HG02884 (cell line): ENCODE measurements around the gene ABHD12.
"Not testable (repeated sequence)": the region's sequence is repeated elsewhere in the genome, so short reads cannot be mapped to it uniquely, and the experiment has no call there.

Experiments
- ATAC-seq: cut with Tn5 transposase; IDR thresholded peaks from one replicate; pipeline ENCODE4 v1.9.1; 2021; ENCODE audit warnings: mild to moderate bottlenecking, moderate library complexity; ENCODE audit not compliant: unreplicated experiment

The ABHD12 gene

DNA sequence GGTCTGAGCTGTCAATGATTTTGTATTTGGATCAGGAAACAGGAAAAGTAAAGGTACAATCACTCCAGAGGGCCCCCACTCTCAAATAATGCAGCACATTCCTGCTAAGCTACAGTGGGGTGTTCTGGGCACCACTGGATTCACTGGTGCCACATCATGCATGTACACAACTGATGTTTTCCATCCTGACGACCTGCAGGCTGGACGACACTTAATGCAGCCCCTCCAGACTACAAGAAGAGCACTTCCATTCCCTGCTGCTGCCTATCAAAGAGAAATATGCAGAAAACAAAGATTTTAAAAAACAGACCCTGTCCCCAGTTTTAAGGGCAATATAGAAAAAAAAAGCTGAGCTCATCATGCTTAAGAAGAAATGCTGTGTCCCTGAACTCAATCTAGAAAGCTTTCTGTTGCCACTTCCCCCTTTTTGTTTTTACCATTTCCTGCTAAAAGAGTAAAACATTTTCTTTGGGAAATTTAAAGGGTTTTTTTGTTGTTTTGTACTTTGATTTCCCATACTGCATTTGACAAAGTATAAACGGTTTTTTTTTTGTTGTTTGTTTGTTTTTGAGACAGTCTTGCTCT is 35.5 kb downstream of the ABHD12 start:
- no peak for ATAC-seq

DNA sequence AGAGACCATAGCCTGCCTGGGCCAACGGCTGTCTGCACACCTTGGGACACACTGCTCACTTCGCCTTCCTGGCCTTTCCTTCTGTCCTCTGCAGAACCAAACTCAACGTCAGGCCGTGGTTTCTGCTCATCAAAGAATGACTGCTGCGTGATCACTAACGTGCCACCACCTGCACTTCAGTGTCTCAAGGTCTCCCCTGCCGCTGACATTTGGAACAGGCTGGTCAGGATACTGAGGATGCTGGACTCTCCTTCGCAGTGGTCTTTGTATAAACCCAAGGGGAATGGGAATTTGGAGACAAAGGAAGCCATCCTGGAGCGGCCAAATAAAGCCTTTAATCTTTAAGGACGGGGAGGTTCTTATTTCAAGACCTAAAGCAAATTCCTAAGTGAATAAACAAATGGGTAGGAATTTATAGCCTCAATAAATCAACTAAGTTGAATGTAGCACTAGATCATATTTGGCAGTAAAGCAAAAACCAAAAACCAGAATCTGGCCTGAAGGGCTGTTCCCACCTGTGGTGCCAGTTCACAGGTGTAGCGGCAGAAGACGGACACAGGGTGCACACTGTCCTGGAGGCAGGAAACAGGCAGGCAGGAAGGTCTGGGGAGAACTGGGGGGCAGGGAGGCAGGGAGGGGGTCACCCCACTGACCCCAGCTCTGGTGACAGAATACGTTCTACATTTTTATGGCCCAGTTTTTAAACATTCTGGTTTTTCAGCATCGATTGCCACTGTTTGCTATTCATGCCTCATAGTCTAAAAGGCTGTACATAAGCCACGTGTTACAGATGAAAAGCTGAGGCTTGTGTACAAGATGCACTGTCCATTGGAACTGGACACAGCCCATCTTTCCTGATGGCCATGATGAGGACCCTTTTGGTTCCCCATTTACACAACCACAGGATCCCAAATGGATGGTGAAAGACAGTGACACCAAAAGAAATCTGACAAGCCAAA is 36.6 kb downstream of the ABHD12 start:
- ATAC-seq: no peak

DNA sequence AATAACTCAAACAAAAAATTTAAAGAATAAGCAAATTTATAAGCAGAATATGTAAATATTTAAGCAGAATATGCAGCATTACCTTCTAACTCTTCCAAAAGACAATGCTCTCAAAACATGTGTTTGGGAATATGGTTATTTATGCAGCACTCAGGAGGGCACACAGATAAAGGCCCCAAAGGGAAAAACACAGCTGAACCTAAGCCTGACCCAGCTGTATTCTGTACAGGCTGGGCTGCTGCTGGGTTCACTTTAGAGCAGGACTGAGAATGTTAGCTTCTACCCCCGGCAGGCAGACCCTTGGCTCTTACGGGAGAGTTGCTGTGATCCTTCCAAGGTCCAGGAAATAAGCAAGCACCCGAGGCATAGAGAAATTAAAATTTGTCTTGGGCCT is 37.3 kb downstream of the ABHD12 start:
- ATAC-seq: no peak

DNA sequence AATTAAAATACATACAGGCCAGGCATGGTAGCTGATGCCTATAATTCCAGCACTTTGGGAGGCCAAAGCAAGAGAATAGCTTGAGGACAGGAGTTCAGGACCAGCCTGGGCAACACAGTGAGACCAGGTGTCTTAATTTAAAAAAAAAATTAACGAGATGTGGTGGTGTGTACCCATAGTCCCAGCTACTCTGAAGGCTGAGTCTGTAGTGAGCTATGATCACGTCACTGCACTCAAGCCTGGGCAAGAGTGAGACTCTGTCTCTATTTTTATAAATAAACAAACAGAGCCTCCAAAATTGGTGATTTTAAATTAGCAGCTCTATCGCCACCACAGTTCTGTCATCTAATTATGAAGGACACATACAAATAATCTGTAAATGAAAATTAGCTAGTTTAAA is 37.9 kb downstream of the ABHD12 start:
- ATAC-seq: no peak

DNA sequence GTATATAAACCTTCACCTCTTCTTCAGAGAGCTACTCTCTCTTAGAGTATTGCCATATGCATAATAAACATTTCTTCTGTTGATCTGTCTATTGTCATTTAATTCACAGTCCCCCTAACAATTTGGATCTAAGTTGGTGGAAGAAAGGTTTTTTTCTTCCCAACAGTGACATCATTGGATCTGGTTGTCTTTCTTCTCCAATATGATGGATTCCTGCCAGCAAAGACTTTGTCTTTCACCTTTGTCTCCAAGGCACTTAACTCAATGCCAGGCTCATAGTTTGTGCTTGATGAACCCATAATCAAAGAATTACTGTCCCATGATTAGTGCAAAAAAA is 39.6 kb downstream of the ABHD12 start:
- ATAC-seq: no peak

DNA sequence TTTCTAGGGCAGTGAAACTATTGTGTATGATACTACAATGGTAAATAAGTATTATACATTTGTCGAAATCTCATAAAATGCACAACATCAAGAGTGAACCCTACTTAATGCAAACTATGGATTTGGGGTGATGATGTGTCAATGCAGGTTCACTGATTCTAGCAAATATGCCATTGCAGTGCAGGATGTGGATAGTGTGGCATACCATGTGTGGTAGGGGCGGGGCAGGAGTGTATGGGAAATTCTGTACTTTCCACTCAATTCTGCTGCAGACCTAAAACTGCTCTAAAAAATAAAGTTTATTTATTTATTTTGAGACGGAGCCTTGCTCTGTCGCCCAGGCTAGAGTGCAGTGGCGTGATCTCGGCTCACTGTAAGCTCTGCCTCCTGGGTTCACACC is 44.3 kb downstream of the ABHD12 start:
- ATAC-seq: no peak

DNA sequence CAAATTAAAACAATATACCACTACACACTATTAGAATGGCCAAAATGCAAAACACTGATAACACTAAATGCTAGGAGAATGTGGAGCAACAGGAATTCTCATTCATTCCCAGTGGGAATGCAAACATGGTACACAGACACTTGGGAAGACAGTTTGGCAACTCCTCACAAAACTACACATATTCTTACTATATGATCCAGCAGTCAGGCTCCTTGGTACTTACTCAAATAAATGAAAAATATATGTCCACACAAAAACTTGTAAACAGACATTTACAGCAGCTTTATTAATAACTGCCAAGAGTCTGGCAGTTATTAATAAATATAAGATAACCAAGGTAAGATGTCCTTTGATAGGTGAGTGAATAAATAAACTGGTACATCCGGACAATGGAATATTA is 44.9 kb downstream of the ABHD12 start:
- ATAC-seq: no peak

DNA sequence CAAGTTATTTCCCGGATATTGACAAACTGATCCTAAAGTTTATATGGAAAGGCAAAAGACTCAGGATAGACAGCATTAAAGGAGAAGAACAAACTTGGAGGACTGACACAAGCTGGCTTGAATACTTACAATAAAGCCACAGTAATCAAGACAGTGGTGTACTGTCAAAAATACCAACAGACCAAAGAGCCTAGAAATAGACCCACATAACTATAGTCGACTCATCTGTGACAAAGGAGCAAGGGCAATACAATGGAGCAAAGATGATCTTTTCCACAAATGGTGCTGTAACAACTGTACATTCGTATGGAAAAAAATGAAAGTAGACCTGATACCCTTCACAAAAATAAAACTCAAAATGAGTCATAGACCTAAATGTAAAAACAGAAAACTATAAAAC is 46.0 kb downstream of the ABHD12 start:
- no peak for ATAC-seq

DNA sequence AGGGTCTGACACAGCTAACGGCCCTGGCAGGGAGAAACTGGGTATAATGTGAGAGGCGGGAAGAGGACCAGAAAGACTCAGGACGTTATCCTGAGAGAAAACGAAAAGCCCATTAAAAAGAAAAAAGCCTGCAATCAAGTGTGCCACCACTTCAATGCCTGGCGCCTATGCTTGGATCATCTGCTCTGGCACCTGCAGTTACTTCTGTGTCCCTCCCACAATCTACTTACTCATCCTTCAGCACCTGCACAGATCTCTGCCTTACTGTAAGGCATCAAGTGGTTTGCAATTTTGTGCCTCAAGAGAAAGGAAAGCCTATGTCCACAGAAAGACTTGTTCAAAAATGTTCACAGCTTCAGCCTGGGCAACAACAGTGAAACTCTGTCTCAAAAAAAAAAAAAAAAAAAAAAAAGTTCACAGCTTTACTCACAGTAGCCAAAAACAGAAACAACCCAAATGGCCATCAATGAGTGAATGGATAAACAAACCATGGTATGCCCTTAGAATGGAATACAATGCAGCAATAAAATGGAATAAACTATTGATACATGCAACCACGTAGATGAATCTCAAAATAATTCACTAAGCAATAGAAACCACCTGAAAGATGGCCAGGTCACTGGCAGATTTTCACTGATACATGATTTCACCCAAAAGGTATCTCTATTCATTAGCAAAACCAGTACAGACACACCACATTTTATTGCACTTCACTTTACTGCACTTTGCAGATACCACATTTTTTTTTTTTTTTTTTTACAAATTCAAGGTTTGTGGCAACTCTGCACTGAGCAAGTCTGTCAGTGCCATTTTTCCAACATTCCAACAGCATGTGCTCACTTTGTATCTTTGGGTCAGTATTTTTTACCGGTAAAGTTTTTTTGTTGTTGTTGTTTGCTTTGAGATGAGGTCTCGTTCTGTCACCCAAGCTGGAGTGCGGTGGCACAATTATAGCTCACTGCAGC is 48.6 kb downstream of the ABHD12 start:
- ATAC-seq: no peak

DNA sequence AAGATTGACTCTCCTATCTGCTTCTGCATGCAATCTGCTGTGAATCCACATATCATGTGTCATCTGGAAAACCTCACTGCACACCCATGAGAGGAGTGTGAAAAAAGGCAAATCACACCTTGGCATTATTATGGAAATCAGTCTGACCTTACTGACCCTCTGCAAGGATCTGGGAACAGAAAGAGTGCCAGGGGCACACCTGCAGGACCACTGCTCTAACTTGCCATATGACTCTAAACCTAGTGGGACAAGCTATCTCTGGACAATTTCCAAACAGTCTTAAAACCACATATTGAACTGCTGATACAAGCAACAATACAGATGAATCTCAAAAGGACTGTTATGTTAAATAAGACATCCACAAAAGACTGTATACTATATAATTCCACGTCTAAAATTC is 50.3 kb downstream of the ABHD12 start:
- no peak for ATAC-seq

DNA sequence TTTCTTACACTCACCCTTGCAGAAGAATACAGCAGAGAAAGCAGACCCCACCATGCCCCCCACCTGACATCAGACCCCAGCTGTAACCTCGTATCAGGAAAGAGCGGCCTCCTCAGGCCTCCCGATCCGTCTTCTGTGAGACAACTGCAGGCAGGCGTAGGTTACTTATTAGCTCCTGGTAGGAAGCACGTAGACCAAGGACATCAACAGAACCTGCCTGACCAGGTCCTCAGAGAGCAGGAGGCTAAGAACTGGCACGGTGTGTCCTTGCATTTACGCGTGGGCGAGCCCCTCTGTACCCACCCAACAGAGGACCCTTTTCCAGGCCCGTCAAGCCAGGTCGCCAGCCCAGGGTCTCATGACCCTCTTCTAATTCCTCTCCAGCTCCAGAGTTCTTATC is 51.0 kb downstream of the ABHD12 start:
- no peak for ATAC-seq

DNA sequence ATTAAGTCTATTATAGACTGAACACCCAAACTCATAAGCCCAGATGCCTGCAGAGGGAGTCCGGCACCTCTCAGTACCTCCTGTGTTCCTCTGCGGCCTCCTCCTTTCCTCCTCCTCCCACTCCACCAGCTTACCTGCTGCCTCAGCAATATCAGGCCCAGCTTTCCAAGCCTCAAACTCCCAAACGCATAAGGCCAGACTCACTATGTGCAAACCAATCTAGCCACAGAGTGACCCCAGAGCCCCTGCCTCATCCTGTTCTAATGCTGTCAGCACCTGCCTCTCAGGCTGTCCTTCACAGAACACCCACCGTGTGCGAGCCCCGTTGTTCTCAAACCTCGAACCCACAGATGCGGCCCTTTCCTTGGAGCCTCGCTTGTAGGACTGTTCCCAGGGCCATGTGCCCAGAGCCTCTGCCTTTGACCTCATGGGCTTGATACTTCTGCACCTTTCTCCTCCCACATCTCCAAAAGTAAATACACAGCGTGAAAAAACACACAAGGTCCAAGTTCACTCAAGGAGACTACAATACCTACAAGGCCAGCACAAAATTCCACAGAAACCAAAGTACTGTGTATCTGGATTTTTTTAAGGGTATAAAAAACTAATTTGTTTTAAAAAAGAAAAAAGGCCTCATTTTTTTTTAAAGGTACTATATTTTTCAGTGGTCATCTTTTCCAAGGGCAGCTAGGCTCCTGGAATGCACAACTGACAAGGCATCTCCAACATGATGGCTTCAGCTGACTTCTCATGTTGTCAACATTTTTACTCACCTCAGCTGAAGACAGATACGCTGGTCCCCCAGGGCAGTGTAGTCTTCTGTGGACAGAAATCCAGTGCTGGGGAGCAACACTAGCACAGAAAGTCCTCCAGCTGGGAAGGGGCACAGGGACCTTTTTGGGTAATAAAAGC is 52.3 kb downstream of the ABHD12 start:
- ATAC-seq: no peak

DNA sequence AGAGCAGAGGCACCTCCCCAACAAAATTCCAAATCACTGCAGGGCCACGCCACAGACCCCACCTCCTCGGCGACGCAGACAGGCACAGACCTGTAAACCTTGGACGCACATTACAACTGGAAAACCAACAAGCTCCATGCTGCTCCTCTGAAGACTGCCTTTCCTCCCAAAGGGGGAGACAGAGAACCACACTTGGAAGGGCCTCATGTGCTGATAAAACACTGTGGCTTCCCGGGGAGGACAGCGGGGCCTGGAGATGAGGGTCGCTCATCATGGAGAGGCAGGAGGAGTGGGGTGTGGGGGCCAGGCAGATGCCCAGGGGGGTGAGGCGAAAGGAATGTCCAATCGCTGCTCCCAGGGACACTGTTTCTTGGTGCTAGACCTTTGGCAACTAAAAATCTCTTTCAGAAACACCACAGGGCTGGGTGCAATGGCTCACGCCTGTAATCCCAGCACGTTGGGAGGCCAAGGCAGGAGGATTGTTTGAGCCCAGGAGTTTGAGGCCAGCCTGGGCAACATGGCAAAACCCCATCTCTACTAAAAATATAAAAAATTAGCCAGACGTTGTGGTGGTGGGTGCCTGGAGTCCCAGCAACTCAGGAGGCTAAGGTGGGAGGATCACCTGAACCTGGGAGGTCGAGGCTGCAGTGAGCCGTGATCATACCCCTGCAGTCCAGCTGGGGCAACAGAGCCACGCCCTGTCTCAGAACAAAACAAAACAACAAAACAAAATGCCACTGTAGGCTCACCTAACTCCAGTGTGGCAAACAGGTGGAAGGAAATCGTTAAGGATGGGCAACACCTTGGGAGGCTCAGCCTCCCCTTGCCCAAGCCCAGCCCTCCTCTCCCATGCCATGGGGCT is 53.8 kb downstream of the ABHD12 start:
- no peak for ATAC-seq

DNA sequence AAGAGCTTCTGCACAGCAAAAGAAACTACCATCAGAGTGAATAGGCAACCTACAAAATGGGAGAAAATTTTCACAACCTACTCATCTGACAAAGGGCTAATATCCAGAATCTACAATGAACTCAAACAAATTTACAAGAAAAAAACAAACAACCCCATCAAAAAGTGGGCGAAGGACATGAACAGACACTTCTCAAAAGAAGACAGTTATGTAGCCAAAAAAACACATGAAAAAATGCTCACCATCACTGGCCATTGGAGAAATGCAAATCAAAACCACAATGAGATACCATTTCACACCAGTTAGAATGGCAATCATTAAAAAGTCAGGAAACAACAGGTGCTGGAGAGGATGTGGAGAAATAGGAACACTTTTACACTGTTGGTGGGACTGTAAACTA is 55.7 kb downstream of the ABHD12 start:
- not testable (repeated sequence) for ATAC-seq

DNA sequence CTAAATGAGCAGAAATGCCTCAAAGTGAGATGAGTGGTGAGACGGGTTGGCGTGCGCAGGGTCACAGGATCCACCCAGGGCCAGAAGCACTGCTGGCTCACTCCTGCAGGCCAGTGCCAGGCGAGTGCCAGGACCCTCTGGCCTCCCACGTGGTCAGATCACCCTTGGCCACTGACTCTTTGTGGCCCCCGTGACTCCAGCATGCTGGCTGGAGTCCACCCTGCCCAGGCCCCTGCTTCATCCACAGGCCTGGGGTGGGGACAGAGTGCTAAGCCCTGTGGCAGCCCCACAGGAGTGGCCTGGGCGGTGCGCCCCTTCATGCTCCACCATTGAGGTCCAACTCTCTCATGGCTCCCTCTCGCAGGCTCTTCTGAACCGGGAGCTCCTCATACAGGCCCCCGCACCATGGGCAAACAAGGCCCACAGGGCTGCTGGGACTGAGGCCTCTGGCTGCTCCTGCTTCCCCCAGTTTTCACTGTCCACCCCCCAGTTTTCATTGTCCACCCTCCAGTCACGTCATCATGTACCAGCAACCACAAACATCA is 61.6 kb downstream of the ABHD12 start:
- ATAC-seq: no peak

DNA sequence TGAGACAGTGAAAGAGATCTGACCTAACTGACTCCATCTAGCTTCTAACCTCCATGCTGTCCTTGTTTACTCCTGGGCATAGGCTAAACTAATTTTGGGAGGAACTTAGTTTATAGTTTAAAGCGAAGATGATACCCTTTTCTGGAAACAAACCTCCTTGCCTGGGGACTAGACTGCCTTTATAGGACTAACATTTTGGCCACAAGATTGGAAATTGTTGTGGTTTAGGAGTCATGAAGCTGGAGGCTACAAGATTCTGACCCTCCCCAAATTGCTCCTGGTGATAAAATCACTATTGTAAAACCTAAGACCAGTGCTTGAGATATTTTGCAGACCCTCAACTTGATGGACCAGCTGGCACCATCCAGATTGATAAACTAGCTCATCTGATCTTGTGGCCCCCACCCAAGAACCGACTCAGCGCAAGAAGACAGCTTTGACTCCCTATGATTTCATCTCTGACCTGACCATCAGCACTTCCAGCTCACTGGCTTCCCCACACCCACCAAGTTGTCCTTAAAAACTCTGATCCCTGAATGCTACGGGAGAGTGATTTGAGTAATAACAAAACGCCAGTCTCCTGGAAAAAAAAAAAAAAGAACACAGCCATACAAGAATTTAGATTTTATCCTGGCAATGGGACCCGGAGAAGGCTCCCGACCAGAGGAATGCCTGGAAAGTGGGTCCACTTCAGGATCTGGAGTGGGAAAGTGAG is 63.0 kb downstream of the ABHD12 start:
- ATAC-seq: no peak

DNA sequence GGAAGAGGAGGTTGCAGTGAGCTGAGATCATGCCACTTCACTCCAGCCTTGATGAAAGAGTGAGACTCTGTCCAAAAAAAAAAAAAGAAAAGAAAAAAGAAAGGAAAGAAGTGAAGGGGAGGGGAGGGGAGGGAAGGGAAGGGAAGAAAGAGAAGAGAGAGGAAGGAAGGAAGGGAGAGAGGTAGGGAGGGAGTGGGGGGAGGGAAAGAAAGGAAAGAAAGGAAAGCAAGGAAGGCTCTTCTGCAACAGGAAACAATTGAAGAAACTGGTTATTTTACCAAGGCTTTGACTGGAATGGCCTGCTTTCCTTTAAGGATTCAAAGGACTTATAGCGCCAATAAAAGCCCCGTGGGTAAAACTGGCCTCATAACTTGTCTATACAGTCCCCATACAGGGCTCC is 64.6 kb downstream of the ABHD12 start:
- ATAC-seq: no peak

DNA sequence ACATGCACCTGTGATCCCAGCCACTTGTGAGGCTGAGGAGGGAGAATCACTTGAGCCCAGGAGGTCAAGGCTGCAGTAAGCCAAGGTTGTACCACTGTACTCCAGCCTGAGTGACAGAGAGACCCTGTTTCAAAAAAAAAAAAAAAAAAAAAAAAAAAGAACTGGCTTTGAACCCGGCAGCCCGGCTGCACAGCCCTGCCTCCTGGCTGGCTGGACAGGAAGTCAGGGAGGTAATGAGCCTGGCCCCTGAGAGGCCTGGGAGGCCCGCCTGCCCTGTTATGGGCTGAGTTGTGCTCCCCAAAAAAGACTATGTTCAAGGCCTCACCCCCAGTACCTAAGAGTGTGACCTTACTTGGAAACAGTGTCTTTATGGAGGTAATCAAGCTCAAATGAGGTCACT is 65.6 kb downstream of the ABHD12 start:
- ATAC-seq: no peak

DNA sequence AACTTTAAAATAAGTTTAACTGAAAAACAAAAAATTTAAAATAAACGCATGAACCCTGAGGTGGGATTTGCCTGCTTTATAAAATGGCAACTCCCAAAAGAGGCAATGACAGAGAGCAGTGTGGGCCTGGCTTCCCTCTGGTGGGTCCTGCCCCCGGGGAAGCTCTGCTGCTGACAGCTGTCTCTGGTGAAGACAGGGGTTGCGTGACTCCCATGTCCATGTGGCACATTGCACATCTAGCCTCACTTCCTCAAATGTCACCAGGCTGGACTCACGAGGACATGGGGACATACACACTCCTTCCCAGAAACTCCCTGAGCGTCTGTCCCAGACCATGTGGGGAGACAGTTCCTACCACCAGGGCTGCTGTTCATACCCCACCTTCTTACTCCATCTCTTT is 66.2 kb downstream of the ABHD12 start:
- ATAC-seq: no peak
